Mucosa of descending colon (tissue), 3 donors: ENCODE data around the gene CCL19. TPM values are rescaled to one million over a fixed set of nuclear protein-coding genes. Genes with fewer than 3 reads are reported as not detected.
"Not testable (repeated sequence)": the region's sequence is repeated elsewhere in the genome, so short reads cannot be mapped to it uniquely, and the experiment has no call there.

Experiments
- ATAC-seq: fragments of 200-7000 bp; cut with Tn5 transposase; one replicate; pipeline ENCODE4 v1.9.1; 2020; ENCODE audit warnings: mild to moderate bottlenecking, moderate library complexity
- DNase-seq, 3 donors: peaks; one replicate each; pipeline ENCODE4 v3.0.0-alpha.2; 2020
- H3K36me3 ChIP-seq: fragments of 200-600 bp; one replicate; pipeline ENCODE4 v1.8.0; 2021; ENCODE audit warnings: low read depth, mild to moderate bottlenecking
- H3K4me1 ChIP-seq: fragments of 200-600 bp; one replicate; pipeline ENCODE4 v1.8.0; 2021; ENCODE audit warnings: low read depth, mild to moderate bottlenecking
- H3K4me3 ChIP-seq: fragments of 200-600 bp; one replicate; pipeline ENCODE4 v1.8.0; 2021; ENCODE audit warnings: mild to moderate bottlenecking
- H3K9me3 ChIP-seq: fragments of 200-600 bp; one replicate; pipeline ENCODE4 v1.8.0; 2021; ENCODE audit warnings: mild to moderate bottlenecking
- intact Hi-C, 2 donors: fragments of 100-400 bp; cut with DNase I in 1 of 2; cut with micrococcal nuclease in 1 of 2; formaldehyde crosslinking; loops; one replicate each; pipeline versions ENCODE4 v1.11.0 to v1.11.1; 2022; cut with DNase I, micrococcal nuclease
- total RNA-seq, 3 donors: library from RNA; stranded (reverse); fragmentation: NEBNext Ultra II Directional in 2 of 3; extraction: Animal tissue kit (Norgen Biotek cat#: 25700) in 2 of 3; gene quantifications; one replicate each; pipeline versions ENCODE4 v1.2.1 to v1.2.4, GENCODE V29; 2021 to 2023
- TF ChIP-seq, protein P1 (sequence below): fragments of 200-600 bp; IDR thresholded peaks from one replicate; pipeline ENCODE4 v1.8.0; 2022; ENCODE audit warnings: antibody characterized with exemption, mild to moderate bottlenecking
- donor health status: DM: no; HTN: no; CAD: no; lungs with moderate emphysema.
- donor health status: DM: no; HTN: no; CAD: no.
- donor health status: DM: no; HTN: yes; CAD: no.

Gene CCL19
- total RNA-seq, 3 donors from 2014 or later, result 1.3 to 8.7 (median 1.6) TPM

DNA sequence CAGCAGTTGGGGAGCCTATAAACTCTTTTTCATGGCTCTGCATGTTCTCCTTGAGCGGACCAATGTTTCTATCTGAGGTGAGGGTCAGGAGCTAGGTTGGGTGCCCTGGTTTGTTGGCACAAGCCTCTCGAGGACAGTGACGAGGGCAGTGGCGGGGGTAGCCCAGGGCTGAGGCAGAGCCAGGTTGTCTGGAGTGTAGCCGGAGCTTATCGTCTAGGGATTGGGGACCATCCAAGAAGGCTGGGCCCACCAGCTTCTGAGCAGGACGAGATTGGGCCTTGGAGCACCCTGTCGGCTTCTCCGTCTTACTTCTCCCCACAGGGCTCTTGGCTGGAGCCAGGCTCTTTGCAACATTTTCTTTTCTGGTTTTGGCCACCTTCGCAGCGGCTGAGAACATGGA lies 32.1 kb upstream of the CCL19 start:
- no peaks in the 10 kb centered on the region for H3K9me3 ChIP-seq
- ATAC-seq (no peak), DNase-seq (no peak)
- H3K36me3 ChIP-seq, result no peaks in the 10 kb centered on the region
- TF ChIP-seq, protein P1, sequence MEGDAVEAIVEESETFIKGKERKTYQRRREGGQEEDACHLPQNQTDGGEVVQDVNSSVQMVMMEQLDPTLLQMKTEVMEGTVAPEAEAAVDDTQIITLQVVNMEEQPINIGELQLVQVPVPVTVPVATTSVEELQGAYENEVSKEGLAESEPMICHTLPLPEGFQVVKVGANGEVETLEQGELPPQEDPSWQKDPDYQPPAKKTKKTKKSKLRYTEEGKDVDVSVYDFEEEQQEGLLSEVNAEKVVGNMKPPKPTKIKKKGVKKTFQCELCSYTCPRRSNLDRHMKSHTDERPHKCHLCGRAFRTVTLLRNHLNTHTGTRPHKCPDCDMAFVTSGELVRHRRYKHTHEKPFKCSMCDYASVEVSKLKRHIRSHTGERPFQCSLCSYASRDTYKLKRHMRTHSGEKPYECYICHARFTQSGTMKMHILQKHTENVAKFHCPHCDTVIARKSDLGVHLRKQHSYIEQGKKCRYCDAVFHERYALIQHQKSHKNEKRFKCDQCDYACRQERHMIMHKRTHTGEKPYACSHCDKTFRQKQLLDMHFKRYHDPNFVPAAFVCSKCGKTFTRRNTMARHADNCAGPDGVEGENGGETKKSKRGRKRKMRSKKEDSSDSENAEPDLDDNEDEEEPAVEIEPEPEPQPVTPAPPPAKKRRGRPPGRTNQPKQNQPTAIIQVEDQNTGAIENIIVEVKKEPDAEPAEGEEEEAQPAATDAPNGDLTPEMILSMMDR, result no peak
- no peak overlapping the region for H3K4me3 ChIP-seq
- no peaks in the 10 kb centered on the region for H3K4me1 ChIP-seq
- intact Hi-C loops, result no loop called here

DNA sequence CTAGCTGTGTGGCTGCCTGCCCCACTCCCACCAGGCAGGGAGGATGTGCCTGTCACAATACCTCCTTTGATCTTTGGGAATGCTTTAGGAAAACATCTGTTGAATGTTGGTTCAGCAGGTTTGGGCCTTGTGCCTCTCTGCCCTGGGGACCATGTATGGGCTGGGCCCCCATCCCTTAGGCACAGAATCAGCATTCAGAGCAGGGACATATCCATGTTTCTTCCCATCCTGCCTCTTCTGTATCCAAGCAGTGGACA lies 28.6 kb upstream of the CCL19 start:
- H3K4me3 ChIP-seq, intact Hi-C loops, H3K9me3 ChIP-seq, DNase-seq, H3K36me3 ChIP-seq, H3K4me1 ChIP-seq, ATAC-seq: not testable (repeated sequence)

- TF ChIP-seq, protein P1, result no peak
- intact Hi-C loops, result no loop called here
- H3K4me3 ChIP-seq, result no peak overlapping the region
- no peak for DNase-seq
- H3K36me3 ChIP-seq, result no peaks in the 10 kb centered on the region
- ATAC-seq, result no peak
- H3K9me3 ChIP-seq, result no peaks in the 10 kb centered on the region
- no peaks in the 10 kb centered on the region for H3K4me1 ChIP-seq
These were observed 28.1 kb upstream of the CCL19 start for GRCh38 chr9:34719021-34719768.

DNA sequence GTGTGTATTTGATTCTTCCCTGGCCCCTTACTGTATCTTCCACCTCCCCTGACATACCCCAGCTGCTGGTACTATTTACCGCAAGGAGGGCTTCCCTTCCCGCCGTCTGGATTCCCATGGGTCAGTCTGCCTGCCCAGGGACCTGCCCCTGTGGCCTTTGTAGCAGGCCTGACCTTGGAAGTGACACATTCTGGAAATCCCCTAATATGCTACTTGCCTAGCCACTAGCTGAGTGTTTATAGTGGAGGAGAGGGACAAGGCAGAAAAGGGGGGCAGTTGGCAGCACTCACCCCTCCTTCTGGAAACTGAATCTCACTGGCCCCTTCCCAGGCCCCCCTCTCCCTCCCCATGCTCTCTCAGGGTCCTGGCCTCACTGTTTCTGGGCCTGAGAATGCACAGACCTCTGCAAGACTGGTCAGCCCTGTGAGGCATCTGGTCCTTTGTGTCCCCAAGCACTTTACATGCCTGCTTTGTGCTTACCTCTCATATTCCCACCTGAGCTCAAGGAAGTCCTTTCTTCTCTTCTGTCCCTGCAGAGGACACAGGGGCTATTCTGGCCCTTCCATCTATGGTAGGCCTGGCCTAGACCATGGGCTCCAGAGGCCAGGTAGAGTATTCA lies 27.0 kb upstream of the CCL19 start:
- no peak overlapping the region for H3K4me3 ChIP-seq
- H3K36me3 ChIP-seq, result no peaks in the 10 kb centered on the region
- ATAC-seq (peak; percentile 25), DNase-seq (no peak)
- TF ChIP-seq, protein P1, result no peak
- intact Hi-C loops, result no loop called here
- H3K9me3 ChIP-seq, result no peaks in the 10 kb centered on the region
- H3K4me1 ChIP-seq, result no peaks in the 10 kb centered on the region

DNA sequence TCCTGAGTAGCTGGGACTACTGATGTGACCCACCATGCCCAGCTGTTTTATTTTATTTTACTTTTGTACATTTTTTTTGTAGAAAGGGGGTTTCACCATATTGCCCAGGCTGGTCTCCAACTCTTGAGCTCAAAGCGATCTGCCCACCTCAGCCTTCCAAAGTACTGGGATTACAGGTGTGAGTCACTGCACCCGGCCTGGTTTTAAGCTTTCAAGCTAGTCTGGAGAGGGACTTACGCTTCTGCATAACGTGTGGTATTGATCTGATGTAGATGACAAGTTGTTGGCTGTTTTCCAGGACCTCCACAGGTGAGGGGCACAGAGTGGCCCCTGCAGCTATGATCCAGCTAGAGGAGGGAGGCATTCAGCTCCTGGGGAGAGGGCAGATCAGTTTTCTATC lies 25.6 kb upstream of the CCL19 start:
- intact Hi-C loops, result no loop called here
- ATAC-seq, result no peak
- no peaks in the 10 kb centered on the region for H3K4me1 ChIP-seq
- no peak for DNase-seq
- H3K9me3 ChIP-seq, result no peaks in the 10 kb centered on the region
- H3K36me3 ChIP-seq, result no peaks in the 10 kb centered on the region
- H3K4me3 ChIP-seq, result no peak overlapping the region
- TF ChIP-seq, protein P1, result no peak

DNA sequence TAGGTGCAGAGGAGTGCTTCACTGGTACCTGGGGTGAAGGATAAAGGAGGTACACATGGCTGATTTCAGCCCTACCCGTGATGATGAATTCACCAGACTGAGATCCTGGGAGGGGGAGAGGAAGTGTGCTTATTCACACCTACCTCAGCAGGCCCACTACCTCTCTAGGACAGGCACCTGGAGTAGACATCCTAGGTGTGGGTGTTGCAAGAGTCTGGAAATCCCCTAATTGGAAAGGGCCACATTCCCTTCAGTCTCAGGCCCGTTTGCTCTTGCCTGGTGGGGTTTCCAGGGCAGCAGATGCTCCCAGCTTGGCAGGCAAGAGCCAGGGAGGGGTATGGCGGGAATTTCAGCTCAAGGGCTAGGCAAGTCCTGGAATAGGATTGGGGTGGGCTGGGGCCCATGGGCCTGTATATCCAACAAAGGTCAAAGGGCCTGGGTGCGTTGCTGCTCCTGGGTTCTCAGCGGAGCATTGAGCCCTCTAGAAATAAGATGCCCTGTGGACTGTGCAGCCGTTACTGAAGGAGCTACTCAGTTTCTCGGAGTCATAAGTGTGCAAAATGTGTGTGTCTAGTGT lies 24.7 kb upstream of the CCL19 start:
- ATAC-seq (no peak), DNase-seq (no peak)
- Histone ChIP-seq H3K9me3 (no peaks in the 10 kb centered on the region), H3K36me3 (no peaks in the 10 kb centered on the region), H3K4me3 (no peak overlapping the region), H3K4me1 (no peaks in the 10 kb centered on the region)
- TF ChIP-seq, protein P1, result no peak
- intact Hi-C loops, result no loop called here
